Activated CD8-positive, alpha-beta T cell treated with anti-CD3 and anti-CD28 coated beads for 36 hours (primary cell): Measurements from ENCODE around the gene PCMT1. TPM values are rescaled to one million over a fixed set of nuclear protein-coding genes. Genes with fewer than 3 reads are reported as not detected.
"Not testable (repeated sequence)": the region's sequence is repeated elsewhere in the genome, so short reads cannot be mapped to it uniquely, and the experiment has no call there.

Experiments
- ATAC-seq: fragments of 200-7000 bp; cut with Tn5 transposase; one replicate; pipeline ENCODE4 v1.10.0; 2021; ENCODE audit warnings: mild to moderate bottlenecking, moderate library complexity
- CTCF ChIA-PET: fragments of 350-600 bp; sonication (Branson Sonifier 250); formaldehyde crosslinking; loops from one replicate; lab custom pipeline; 2021; ENCODE audit warnings: antibody characterized with exemption; lab: Charles Lee
- POLR2A ChIA-PET: fragments of 350-600 bp; sonication (Branson Sonifier 250); formaldehyde crosslinking; loops from one replicate; lab custom pipeline; 2021; ENCODE audit warnings: antibody characterized with exemption; lab: Charles Lee
- DNase-seq: peaks from one replicate; pipeline ENCODE4 v3.0.0-alpha.2; 2020
- H3K27ac Mint-ChIP-seq: one replicate; pipeline ENCODE4 v1.8.0; 2021; ENCODE audit warnings: mild to moderate bottlenecking, mixed read lengths
- H3K27me3 Mint-ChIP-seq: one replicate; pipeline ENCODE4 v1.8.0; 2021; ENCODE audit warnings: mixed read lengths
- H3K36me3 Mint-ChIP-seq: one replicate; pipeline ENCODE4 v1.8.0; 2021; ENCODE audit warnings: low read depth, mixed read lengths
- H3K4me1 Mint-ChIP-seq: one replicate; pipeline ENCODE4 v1.8.0; 2021; ENCODE audit warnings: low read depth, mixed read lengths
- H3K4me3 Mint-ChIP-seq: one replicate; pipeline ENCODE4 v1.8.0; 2021; ENCODE audit warnings: mild to moderate bottlenecking, moderate library complexity, mixed read lengths
- H3K9me3 Mint-ChIP-seq: one replicate; pipeline ENCODE4 v1.8.0; 2021; ENCODE audit warnings: mixed read lengths
- intact Hi-C: fragments of 100-400 bp; cut with micrococcal nuclease; formaldehyde crosslinking; loops from one replicate; pipeline ENCODE4 v1.10.0; 2022
- total RNA-seq, 2 experiments: library from RNA; stranded (reverse); gene quantifications; one replicate each; pipeline ENCODE4 v1.2.3, GENCODE V29; 2021
- TF ChIP-seq, protein P1 (sequence below): fragments of 200-600 bp; IDR thresholded peaks from one replicate; pipeline ENCODE4 v1.8.0; 2022; ENCODE audit warnings: antibody characterized with exemption, mild to moderate bottlenecking

Gene PCMT1
- total RNA-seq, 2 experiments from 2014 or later: 97.3 to 102 TPM

DNA sequence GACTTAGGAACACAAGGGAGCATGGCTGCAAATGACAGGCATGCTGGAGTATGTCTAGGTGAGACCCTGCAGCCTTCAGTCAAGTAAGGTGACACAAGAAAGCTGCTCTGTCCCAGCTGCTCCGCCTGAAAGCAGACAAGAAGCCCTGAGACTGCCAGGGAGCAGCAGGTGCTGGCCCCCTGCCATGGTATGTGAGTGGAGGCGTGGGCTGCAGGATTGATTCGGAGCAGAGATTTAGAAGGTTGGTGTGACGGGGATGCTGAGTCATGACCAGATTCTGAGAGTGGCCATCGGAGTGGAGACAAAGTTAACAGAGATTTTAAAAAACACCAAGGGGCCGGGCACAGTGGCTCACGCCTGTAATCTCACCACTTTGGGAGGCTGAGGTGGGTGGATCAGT lies 96.8 kb downstream of the PCMT1 start:
- no peak for ATAC-seq
- Mint-ChIP-seq H3K27me3 (peaks cover 9% of the 10 kb centered on the region), H3K4me3 (no peak overlapping the region), H3K9me3 (no peaks in the 10 kb centered on the region), H3K36me3 (no peaks in the 10 kb centered on the region), H3K4me1 (no peaks in the 10 kb centered on the region), H3K27ac (no peak overlapping the region)
- intact Hi-C loops: no loop called here
- DNase-seq: no peak
- ChIA-PET CTCF (interaction anchor here (1.8 kb wide), 1 partner anchor 11 kb away, joined by 8 read pairs; no protein-coding TSS in a partner anchor), POLR2A (no interaction called here)
- TF ChIP-seq, protein P1, sequence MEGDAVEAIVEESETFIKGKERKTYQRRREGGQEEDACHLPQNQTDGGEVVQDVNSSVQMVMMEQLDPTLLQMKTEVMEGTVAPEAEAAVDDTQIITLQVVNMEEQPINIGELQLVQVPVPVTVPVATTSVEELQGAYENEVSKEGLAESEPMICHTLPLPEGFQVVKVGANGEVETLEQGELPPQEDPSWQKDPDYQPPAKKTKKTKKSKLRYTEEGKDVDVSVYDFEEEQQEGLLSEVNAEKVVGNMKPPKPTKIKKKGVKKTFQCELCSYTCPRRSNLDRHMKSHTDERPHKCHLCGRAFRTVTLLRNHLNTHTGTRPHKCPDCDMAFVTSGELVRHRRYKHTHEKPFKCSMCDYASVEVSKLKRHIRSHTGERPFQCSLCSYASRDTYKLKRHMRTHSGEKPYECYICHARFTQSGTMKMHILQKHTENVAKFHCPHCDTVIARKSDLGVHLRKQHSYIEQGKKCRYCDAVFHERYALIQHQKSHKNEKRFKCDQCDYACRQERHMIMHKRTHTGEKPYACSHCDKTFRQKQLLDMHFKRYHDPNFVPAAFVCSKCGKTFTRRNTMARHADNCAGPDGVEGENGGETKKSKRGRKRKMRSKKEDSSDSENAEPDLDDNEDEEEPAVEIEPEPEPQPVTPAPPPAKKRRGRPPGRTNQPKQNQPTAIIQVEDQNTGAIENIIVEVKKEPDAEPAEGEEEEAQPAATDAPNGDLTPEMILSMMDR: no peak

DNA sequence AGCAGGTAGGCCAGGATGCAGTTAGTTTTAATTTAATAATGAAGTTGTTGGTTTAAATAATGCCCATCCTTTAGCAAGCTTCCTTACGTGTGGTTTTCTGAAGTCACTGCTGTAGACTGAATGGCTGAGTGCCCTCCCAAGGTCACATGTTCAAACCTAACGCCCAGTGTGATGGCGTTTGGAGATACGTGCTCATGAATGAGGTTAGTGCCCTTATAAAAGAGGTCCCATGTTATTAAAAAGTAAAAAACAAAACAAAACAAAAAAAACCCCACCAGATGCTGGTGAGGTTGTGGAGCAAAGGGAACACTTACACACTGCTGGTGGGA lies 98.4 kb downstream of the PCMT1 start:
- TF ChIP-seq, protein P1: no peak
- intact Hi-C loops: no loop called here
- ChIA-PET POLR2A (no interaction called here), CTCF (interaction anchor here (0.6 to 1.6 kb wide), 4 partner anchors 13 to 204 kb away, joined by 3 to 6 read pairs (median 4); no protein-coding TSS in a partner anchor)
- no peak for ATAC-seq
- Mint-ChIP-seq H3K36me3 (no peaks in the 10 kb centered on the region), H3K27me3 (peaks cover 11% of the 10 kb centered on the region), H3K4me3 (no peak overlapping the region), H3K4me1 (peaks cover 7% of the 10 kb centered on the region), H3K27ac (no peak overlapping the region), H3K9me3 (no peaks in the 10 kb centered on the region)
- DNase-seq: no peak

DNA sequence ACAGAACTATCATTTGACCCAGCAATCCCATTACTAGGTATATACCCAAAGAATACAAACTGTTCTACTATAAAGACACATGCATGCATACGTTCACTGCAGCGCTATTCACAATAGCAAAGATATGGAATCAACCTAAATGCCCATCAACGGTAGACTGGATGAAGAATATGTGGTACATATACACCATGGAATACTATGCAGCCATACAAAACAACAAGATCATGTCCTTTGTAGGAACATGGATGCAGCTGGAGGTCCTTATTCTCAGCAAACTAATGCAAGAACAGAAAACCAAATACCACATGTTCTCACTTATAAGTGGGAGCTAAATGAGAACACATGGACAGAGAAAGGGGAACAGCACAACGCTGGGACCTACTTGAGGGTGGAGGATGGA lies 98.8 kb downstream of the PCMT1 start:
- H3K4me3 Mint-ChIP-seq, ATAC-seq: not testable (repeated sequence)

DNA sequence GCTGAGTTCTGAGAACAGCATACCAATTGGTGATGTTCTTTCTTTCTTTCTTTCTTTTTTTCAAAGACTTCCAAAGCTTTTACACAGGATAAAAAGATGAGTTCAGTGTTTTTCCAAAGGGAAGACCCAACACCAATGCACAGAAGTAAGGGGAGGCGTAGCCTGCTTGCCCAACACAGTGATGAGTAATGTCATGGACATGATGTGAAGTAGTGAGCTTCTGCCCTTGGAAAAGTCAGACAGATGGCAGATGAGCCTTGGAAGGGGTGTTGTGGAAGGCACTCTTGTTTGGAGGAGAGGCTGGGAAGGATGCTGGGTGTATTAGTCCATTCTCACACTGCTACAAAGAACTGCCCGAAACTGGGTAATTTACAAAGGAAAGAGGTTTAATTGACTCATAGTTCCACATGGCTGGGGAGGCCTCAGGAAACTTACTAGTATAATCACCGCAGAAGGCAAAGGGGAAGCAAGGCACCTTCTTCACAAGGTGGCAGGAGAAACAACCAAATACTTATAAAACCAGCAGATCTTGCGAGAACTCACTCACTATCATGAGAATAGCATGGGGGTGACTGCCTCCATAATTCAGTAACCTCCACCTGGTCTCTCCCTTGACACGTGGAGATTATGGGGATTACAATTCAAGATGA lies 102.0 kb downstream of the PCMT1 start:
- Mint-ChIP-seq H3K27me3 (peaks cover 16% of the 10 kb centered on the region), H3K4me3 (no peak overlapping the region), H3K9me3 (no peaks in the 10 kb centered on the region), H3K36me3 (no peaks in the 10 kb centered on the region), H3K4me1 (peaks cover 7% of the 10 kb centered on the region), H3K27ac (no peak overlapping the region)
- POLR2A ChIA-PET: no interaction called here
- ATAC-seq: no peak
- TF ChIP-seq, protein P1: no peak
- intact Hi-C loops: no loop called here
- DNase-seq: no peak
- CTCF ChIA-PET: no interaction called here

More for the DNA sequence above, 98.8 kb downstream of the PCMT1 start:
- CTCF ChIA-PET: interaction anchor here (1.6 to 2.8 kb wide), 2 partner anchors 13 to 17 kb away, joined by 6 to 9 read pairs; no protein-coding TSS in a partner anchor
- DNase-seq, H3K9me3 Mint-ChIP-seq, H3K36me3 Mint-ChIP-seq, H3K4me1 Mint-ChIP-seq, H3K27ac Mint-ChIP-seq, POLR2A ChIA-PET, intact Hi-C loops: not testable (repeated sequence)
- H3K27me3 Mint-ChIP-seq: peaks cover 11% of the 10 kb centered on the region

DNA sequence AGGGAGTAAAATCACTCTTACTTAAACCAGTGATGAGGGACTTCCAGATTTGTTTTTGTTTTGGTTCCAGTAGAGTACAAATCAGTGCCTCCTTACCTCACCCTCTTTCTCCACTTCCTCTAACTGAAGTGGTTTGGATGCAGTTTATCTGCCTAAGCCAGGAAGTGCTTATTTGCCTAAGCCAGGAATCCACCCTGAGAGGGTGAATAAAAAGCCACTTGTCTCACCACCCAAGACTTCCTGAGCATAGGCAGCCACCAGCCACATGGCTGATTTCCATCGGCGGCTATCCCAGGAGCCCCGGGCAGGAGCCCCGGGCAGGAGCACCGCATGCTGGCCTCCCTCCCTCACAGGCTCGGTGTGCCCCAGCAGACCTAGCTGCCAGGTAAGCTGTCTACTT lies 102.6 kb downstream of the PCMT1 start:
- POLR2A ChIA-PET: no interaction called here
- ATAC-seq: no peak
- TF ChIP-seq, protein P1: no peak
- intact Hi-C loops: no loop called here
- Mint-ChIP-seq H3K4me3 (no peak overlapping the region), H3K27me3 (peaks cover 17% of the 10 kb centered on the region), H3K4me1 (peaks cover 7% of the 10 kb centered on the region), H3K27ac (no peak overlapping the region), H3K36me3 (no peaks in the 10 kb centered on the region), H3K9me3 (no peaks in the 10 kb centered on the region)
- DNase-seq: no peak
- CTCF ChIA-PET: interaction anchor here (0.7 to 1.0 kb wide), 2 partner anchors 18 to 164 kb away, joined by 3 read pairs; no protein-coding TSS in a partner anchor
